Transverse colon (tissue), 4 donors: Measurements from ENCODE around the gene AAMP. TPM values are rescaled to one million over a fixed set of nuclear protein-coding genes. Genes with fewer than 3 reads are reported as not detected.
A peak's percentile ranks its signal among the peaks of the same experiment; 100 is the strongest.

ENCODE experiments used
- DNase-seq: peaks from one replicate; pipeline ENCODE4 v3.0.0-alpha.2; 2019
- H3K27ac ChIP-seq, 4 donors: fragments of 200-600 bp; sonication (generic); 2 replicates each; pipeline ENCODE4 v1.5.1; 2016 to 2018; ENCODE audit warnings: inconsistent platforms in 4 of 4
- H3K27me3 ChIP-seq: fragments of 200-600 bp; sonication (generic); 2 replicates; pipeline ENCODE4 v1.5.1; 2017; ENCODE audit warnings: inconsistent platforms
- H3K36me3 ChIP-seq, 4 donors: fragments of 200-600 bp; sonication (generic); 2 replicates each; pipeline ENCODE4 v1.5.1; 2017 to 2019; ENCODE audit warnings: inconsistent platforms in 4 of 4
- H3K4me1 ChIP-seq, 4 donors: fragments of 200-600 bp; sonication (generic); 2 replicates each; pipeline ENCODE4 v1.5.1; 2017 to 2020; ENCODE audit warnings: inconsistent platforms in 4 of 4
- H3K4me3 ChIP-seq, 4 donors: fragments of 200-600 bp; sonication (generic); 1 replicate in 1 of 4; 2 replicates in 3 of 4; pipeline versions ENCODE4 v1.5.1 to v1.6.1; 2017 to 2019; ENCODE audit warnings: inconsistent platforms in 4 of 4
- H3K9me3 ChIP-seq, 2 donors: fragments of 200-600 bp; sonication (generic); 2 replicates each; pipeline ENCODE4 v1.5.1; 2017 to 2019; ENCODE audit warnings: inconsistent platforms in 2 of 2
- EP300 ChIP-seq: sonication (generic); formaldehyde crosslinking; IDR thresholded peaks from one replicate; pipeline ENCODE4 v1.6.1; 2017; ENCODE audit warnings: antibody characterized with exemption, low read depth
- POLR2A ChIP-seq: fragments of 450-650 bp; IDR thresholded peaks from one replicate; pipeline ENCODE4 v1.6.1; 2016; ENCODE audit warnings: antibody characterized with exemption, mild to moderate bottlenecking, moderate library complexity
- POLR2AphosphoS5 ChIP-seq, 3 donors: sonication (generic); formaldehyde crosslinking; IDR thresholded peaks; one replicate each; pipeline ENCODE4 v1.6.1; 2016; ENCODE audit warnings: antibody characterized with exemption in 3 of 3
- WGBS, 2 donors: methylation state at CpG; one replicate each; pipeline ENCODE4 v1.1.5; 2018; ENCODE audit warnings: low coverage in 1 of 2; 5-methylcytosine and 5-hydroxymethylcytosine counted together
- in situ Hi-C, 4 donors: fragments of 200-750 bp; cut with MboI; loops; one replicate each; pipeline versions ENCODE4 v1.15.0 to v1.15.1; 2017; ENCODE audit warnings: low sequenced_read_pairs in 3 of 4, low pct_ligation_motif_present in 1 of 4, low pct_unique_long_range_greater_than_20kb in 1 of 4
- intact Hi-C: fragments of 100-400 bp; cut with DNase I; formaldehyde crosslinking; loops from one replicate; pipeline ENCODE4 v1.15.1; 2023; ENCODE audit warnings: low total_unique reads
- total RNA-seq, 4 donors: library from RNA; depleted of rRNA; stranded (reverse); fragments of >200 nt; gene quantifications; one replicate each; pipeline ENCODE4 v1.1.0, GENCODE V29; 2016
- TF ChIP-seq, protein P1 (sequence below), 5 experiments: fragments of 200-600 bp in 3 of 5; fragments of 450-650 bp in 2 of 5; sonication (generic) in 3 of 5; IDR thresholded peaks; 1 replicate in 2 of 5; 2 replicates in 3 of 5; pipeline ENCODE4 v1.5.1; 2016 to 2017; ENCODE audit warnings: antibody characterized with exemption in 5 of 5, inconsistent platforms in 3 of 5, mild to moderate bottlenecking in 2 of 5, moderate library complexity in 1 of 5

AAMP gene
- total RNA-seq, 4 donors from 2014 or later, result 96.9 to 466 (median 174) TPM

DNA sequence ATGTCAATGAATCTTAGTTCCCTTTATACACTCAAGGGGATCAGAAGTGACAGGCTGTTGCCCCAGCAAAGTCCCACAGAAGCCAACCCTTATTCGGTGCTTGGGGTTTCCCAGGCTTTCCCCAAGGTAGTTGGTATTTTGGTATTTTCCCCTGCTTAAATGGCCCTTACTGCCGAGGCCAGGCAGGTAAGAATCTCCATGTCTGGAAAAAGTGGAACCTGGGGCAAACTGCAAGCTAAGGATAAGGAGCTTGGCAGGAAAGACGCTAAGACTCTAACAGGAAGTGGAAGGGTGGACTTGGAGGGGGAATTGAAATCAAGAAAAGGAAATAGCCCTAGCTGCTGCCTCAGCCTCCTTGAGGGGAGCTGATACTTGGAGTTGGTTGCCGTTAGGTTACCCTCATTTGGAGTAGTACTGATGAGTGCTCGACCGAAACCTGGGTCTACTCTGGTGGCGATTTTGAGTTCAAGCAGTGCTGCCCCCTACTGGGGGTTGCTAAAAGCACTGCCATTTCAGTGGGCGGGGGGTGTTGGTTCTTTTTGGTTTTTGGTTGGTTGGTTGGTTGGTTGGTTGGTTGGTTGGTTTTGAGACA, 12.5 kb downstream of the AAMP start:
- intact Hi-C loops (loop anchor here (5.0 kb wide), 1 partner anchor 70 kb away; no protein-coding TSS in a partner anchor), in situ Hi-C loops (loop anchor here in 1 of 4 donors (5.0 kb wide), 1 partner anchor 65 kb away; no protein-coding TSS in a partner anchor)
- Histone ChIP-seq H3K27me3 (no peaks in the 10 kb centered on the region), H3K9me3 (no peaks in the 10 kb centered on the region), H3K4me3 (no peak overlapping the region), H3K27ac (peak overlapping the region; percentile 14 to 87 (median 38)), H3K36me3 (peaks cover 0 to 30% (median 15%) of the 10 kb centered on the region in 4 donors), H3K4me1 (peaks cover 36 to 43% (median 41%) of the 10 kb centered on the region in 4 donors)
- DNase-seq, result peak; percentile 31
- TF ChIP-seq, protein P1, sequence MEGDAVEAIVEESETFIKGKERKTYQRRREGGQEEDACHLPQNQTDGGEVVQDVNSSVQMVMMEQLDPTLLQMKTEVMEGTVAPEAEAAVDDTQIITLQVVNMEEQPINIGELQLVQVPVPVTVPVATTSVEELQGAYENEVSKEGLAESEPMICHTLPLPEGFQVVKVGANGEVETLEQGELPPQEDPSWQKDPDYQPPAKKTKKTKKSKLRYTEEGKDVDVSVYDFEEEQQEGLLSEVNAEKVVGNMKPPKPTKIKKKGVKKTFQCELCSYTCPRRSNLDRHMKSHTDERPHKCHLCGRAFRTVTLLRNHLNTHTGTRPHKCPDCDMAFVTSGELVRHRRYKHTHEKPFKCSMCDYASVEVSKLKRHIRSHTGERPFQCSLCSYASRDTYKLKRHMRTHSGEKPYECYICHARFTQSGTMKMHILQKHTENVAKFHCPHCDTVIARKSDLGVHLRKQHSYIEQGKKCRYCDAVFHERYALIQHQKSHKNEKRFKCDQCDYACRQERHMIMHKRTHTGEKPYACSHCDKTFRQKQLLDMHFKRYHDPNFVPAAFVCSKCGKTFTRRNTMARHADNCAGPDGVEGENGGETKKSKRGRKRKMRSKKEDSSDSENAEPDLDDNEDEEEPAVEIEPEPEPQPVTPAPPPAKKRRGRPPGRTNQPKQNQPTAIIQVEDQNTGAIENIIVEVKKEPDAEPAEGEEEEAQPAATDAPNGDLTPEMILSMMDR (IDR thresholded peaks at IDR 0.05), result peak; percentile 32 to 70 (median 53)
- TF ChIP-seq POLR2A, result no peak
- 43 to 68% methylated on average over 1 to 8 of the region's 8 CpGs for WGBS, 2 donors

GRCh38 chr2:218256612-218257350, 13.2 kb downstream of the AAMP start:
- in situ Hi-C loops, result loop anchor here in 1 of 4 donors (5.0 kb wide), 1 partner anchor 64 kb away; no protein-coding TSS in a partner anchor
- intact Hi-C loops, result loop anchor here (5.0 kb wide), 1 partner anchor 69 kb away; no protein-coding TSS in a partner anchor
- WGBS, 2 donors, result 91 to 100% methylated on average over 1 to 13 of the region's 13 CpGs
- H3K4me1 ChIP-seq, result peaks cover 29 to 36% (median 33%) of the 10 kb centered on the region in 4 donors
- peak overlapping the region in 3 of 4 donors; percentile 14 to 87 (median 41) for H3K27ac ChIP-seq
- DNase-seq, result no peak
- H3K4me3 ChIP-seq, result no peak overlapping the region
- H3K27me3 ChIP-seq, result no peaks in the 10 kb centered on the region
- TF ChIP-seq EP300 (no peak), POLR2AphosphoS5 (IDR thresholded peaks at IDR 0.05) (no peak), POLR2A (no peak)
- TF ChIP-seq, protein P1 (IDR thresholded peaks at IDR 0.05), result no peak
- H3K9me3 ChIP-seq, result no peaks in the 10 kb centered on the region
- H3K36me3 ChIP-seq, result peaks cover 0 to 38% (median 18%) of the 10 kb centered on the region in 4 donors

GRCh38 chr2:218255446-218255845, 14.5 kb downstream of the AAMP start:
- Histone ChIP-seq H3K27me3 (no peaks in the 10 kb centered on the region), H3K4me1 (peaks cover 16 to 23% (median 20%) of the 10 kb centered on the region in 4 donors), H3K4me3 (no peak overlapping the region), H3K36me3 (peaks cover 0 to 51% (median 25%) of the 10 kb centered on the region in 4 donors), H3K9me3 (no peaks in the 10 kb centered on the region), H3K27ac (no peak overlapping the region)
- WGBS, 2 donors, result 68 to 73% methylated on average over 6 of the region's 6 CpGs
- in situ Hi-C loops (loop anchor here in 1 of 4 donors (5.0 kb wide), 1 partner anchor 63 kb away; no protein-coding TSS in a partner anchor), intact Hi-C loops (loop anchor here (5.0 kb wide), 1 partner anchor 68 kb away; no protein-coding TSS in a partner anchor)
- TF ChIP-seq POLR2A (no peak), POLR2AphosphoS5 (IDR thresholded peaks at IDR 0.05) (no peak), EP300 (no peak)
- TF ChIP-seq, protein P1 (IDR thresholded peaks at IDR 0.05), result no peak
- no peak for DNase-seq

- no peaks in the 10 kb centered on the region for H3K9me3 ChIP-seq
- H3K4me1 ChIP-seq, result peaks cover 0 to under 1% (median 0%) of the 10 kb centered on the region in 4 donors
- TF ChIP-seq EP300 (no peak), POLR2AphosphoS5 (IDR thresholded peaks at IDR 0.05) (no peak), POLR2A (no peak)
- TF ChIP-seq, protein P1 (IDR thresholded peaks at IDR 0.05), result no peak
- H3K4me3 ChIP-seq, result no peak overlapping the region
- no peaks in the 10 kb centered on the region for H3K27me3 ChIP-seq
- WGBS, 2 donors, result 50 to 78% methylated on average over 1 to 5 of the region's 5 CpGs
- intact Hi-C loops, result no loop called here
- no peak overlapping the region for H3K27ac ChIP-seq
- no peak for DNase-seq
- in situ Hi-C loops, result no loop called here
- peaks cover 0 to 73% (median 37%) of the 10 kb centered on the region in 4 donors for H3K36me3 ChIP-seq
These were observed 16.7 kb downstream of the AAMP start for GRCh38 chr2:218253232-218253625.
